ENCODE results near the gene ALG1. TPM values are rescaled to one million over a fixed set of nuclear protein-coding genes. Genes with fewer than 3 reads are reported as not detected.

Gene ALG1
- total RNA-seq, 1 experiment from 2014 or later, result 36.2 TPM

- no peak overlapping the region for H3K23ac ChIP-seq (ENCODE audit: insufficient read length, low read depth, low read length)
- no peak overlapping the region for H3K14ac ChIP-seq (ENCODE audit: insufficient read depth, low read length)
- H3K4me1 ChIP-seq (ENCODE audit: insufficient read depth, low read length), result no peaks in the 10 kb centered on the region
- no peak overlapping the region for H4K8ac ChIP-seq (replicated peaks; ENCODE audit: insufficient read length, low read depth, low read length)
- TF ChIP-seq CTCF (conservative IDR thresholded peaks at IDR 0.05), result no peak
- H3K4me3 Mint-ChIP-seq, result no peak overlapping the region
- H3K27ac Mint-ChIP-seq, result no peak overlapping the region
- no peak overlapping the region for H4K91ac ChIP-seq (ENCODE audit: insufficient read length, low read depth, low read length)
- H2BK5ac ChIP-seq (ENCODE audit: insufficient read length, low read length), result no peak overlapping the region
- no peaks in the 10 kb centered on the region; the same call in 1 of the 2 replicates for H3K27me3 Mint-ChIP-seq (ENCODE audit: low read depth)
- H3K79me2 ChIP-seq (ENCODE audit: insufficient read depth, low read length), result no peaks in the 10 kb centered on the region
- no peaks in the 10 kb centered on the region for H3K79me1 ChIP-seq (ENCODE audit: insufficient read depth, low read depth, low read length, poor library complexity, severe bottlenecking)
- H4K5ac ChIP-seq (ENCODE audit: insufficient read length, low read depth, low read length), result no peak overlapping the region
- no peak overlapping the region for H3K56ac ChIP-seq (ENCODE audit: insufficient read length, low read depth, low read length)
- no peak for DNase-seq
- peaks cover 13 to 15% of the 10 kb centered on the region in 2 experiments for H3K4me1 Mint-ChIP-seq
- H3K27me3 ChIP-seq (ENCODE audit: insufficient read depth, low read length), result no peaks in the 10 kb centered on the region
- H3K4me2 ChIP-seq (ENCODE audit: insufficient read depth, insufficient read length, low read length), result no peak overlapping the region
- no peaks in the 10 kb centered on the region for H3K36me3 Mint-ChIP-seq (ENCODE audit: insufficient read depth in 1 of 3, low read depth in 3 of 3)
- no peak overlapping the region for H2BK12ac ChIP-seq (ENCODE audit: insufficient read length, low read depth, low read length)
- no peak overlapping the region for H3K27ac ChIP-seq (ENCODE audit: insufficient read length, low read depth, low read length)
- no peak overlapping the region for H3T11ph ChIP-seq (ENCODE audit: low read length)
- H2BK20ac ChIP-seq (ENCODE audit: low read depth, low read length, poor library complexity, severe bottlenecking), result no peak overlapping the region
- no CpG with 5 or more reads among the region's 6 CpGs for WGBS (ENCODE audit: extremely low coverage, insufficient read length, low lambda C conversion rate)
- H2AFZ ChIP-seq (ENCODE audit: low read length), result no peak overlapping the region
- no peak overlapping the region for H2BK120ac ChIP-seq (ENCODE audit: low read depth, low read length, poor library complexity, severe bottlenecking)
- H3K4ac ChIP-seq (ENCODE audit: low read depth, low read length), result no peak overlapping the region
- no peaks in the 10 kb centered on the region for H3K9me3 ChIP-seq (ENCODE audit: control insufficient read depth, low read depth, low read length)
- H3K18ac ChIP-seq (ENCODE audit: insufficient read length, low read depth, low read length), result no peak overlapping the region
- H3K23me2 ChIP-seq (ENCODE audit: insufficient read length, low read depth, low read length, poor library complexity, severe bottlenecking), result no peaks in the 10 kb centered on the region
- no peak overlapping the region for H2AK5ac ChIP-seq (ENCODE audit: insufficient read length, low read length)
- H3K9me3 Mint-ChIP-seq, result no peaks in the 10 kb centered on the region; a peak in 3 of 5 replicates
- H2BK15ac ChIP-seq (ENCODE audit: low read depth, low read length), result no peak overlapping the region
- H4K20me1 ChIP-seq (ENCODE audit: control insufficient read depth, insufficient read depth, insufficient read length), result no peaks in the 10 kb centered on the region
- H3K9ac ChIP-seq (ENCODE audit: extremely low read depth, insufficient read length, low read length), result no peak overlapping the region
These were observed 5.1 kb upstream of the ALG1 start for GRCh38 chr16:5066511-5066910.
